Testis (tissue), 3 donors: Measurements from ENCODE around the gene NUB1. TPM values are rescaled to one million over a fixed set of nuclear protein-coding genes. Genes with fewer than 3 reads are reported as not detected.

Source experiments
- DNase-seq: peaks from one replicate; pipeline ENCODE4 v3.0.0-alpha.2; 2019
- H3K27ac ChIP-seq, 2 donors: fragments of 200-600 bp; sonication (generic); one replicate each; pipeline ENCODE4 v1.5.1; 2019
- H3K27me3 ChIP-seq: fragments of 200-600 bp; sonication (generic); one replicate; pipeline ENCODE4 v1.5.1; 2019
- H3K36me3 ChIP-seq: fragments of 200-600 bp; sonication (generic); one replicate; pipeline ENCODE4 v1.5.1; 2017; ENCODE audit warnings: low read depth; ENCODE audit errors: missing control alignments
- H3K4me1 ChIP-seq: fragments of 200-600 bp; sonication (generic); one replicate; pipeline ENCODE4 v1.5.1; 2019
- H3K4me3 ChIP-seq, 2 donors: fragments of 200-600 bp; sonication (generic); one replicate each; pipeline ENCODE4 v1.5.1; 2017 to 2019
- H3K9me3 ChIP-seq: fragments of 200-600 bp; sonication (generic); one replicate; pipeline ENCODE4 v1.5.1; 2017
- CTCF ChIP-seq, 3 experiments: fragments of 450-650 bp in 2 of 3; fragments of 200-600 bp in 1 of 3; sonication (generic) in 1 of 3; IDR thresholded peaks; one replicate each; pipeline ENCODE4 v1.5.1; 2016 to 2019; ENCODE audit warnings: antibody characterized with exemption in 3 of 3, mild to moderate bottlenecking in 2 of 3, moderate library complexity in 1 of 3
- POLR2A ChIP-seq: fragments of 450-650 bp; IDR thresholded peaks from one replicate; pipeline ENCODE4 v1.6.1; 2017; ENCODE audit warnings: antibody characterized with exemption, mild to moderate bottlenecking, moderate library complexity
- WGBS, 2 donors: methylation state at CpG; one replicate each; pipeline ENCODE4 v1.1.5; 2018; 5-methylcytosine and 5-hydroxymethylcytosine counted together
- intact Hi-C: fragments of 100-400 bp; cut with DNase I; formaldehyde crosslinking; loops from one replicate; pipeline ENCODE4 v1.15.1; 2023; ENCODE audit warnings: low total_unique reads
- polyA plus RNA-seq: library from polyadenylated mRNA; stranded (reverse); fragments of 350-450 nt; fragmentation: Illumina TruSeq; extraction: RNeasy Lipid Tissue Mini Kit (QIAGEN cat#74804); gene quantifications from one replicate; pipeline ENCODE4 v1.2.3, GENCODE V29; 2014; ENCODE audit warnings: low read depth, low replicate concordance; ENCODE audit not compliant: insufficient read depth
- total RNA-seq, 2 donors: library from RNA; depleted of rRNA; stranded (reverse); fragments of >200 nt; gene quantifications; one replicate each; pipeline ENCODE4 v1.2.3, GENCODE V29; 2016

The NUB1 gene
- total and polyA plus RNA-seq, 3 donors from 2014 or later, result 57.9 to 140 (median 59.6) TPM

- Histone ChIP-seq H3K9me3 (no peaks in the 10 kb centered on the region), H3K4me1 (peaks cover 8% of the 10 kb centered on the region), H3K27ac (no peak overlapping the region), H3K27me3 (no peaks in the 10 kb centered on the region), H3K36me3 (no peaks in the 10 kb centered on the region), H3K4me3 (no peak overlapping the region)
- 92% methylated on average over 14 to 21 of the region's 21 CpGs for WGBS, 2 donors
- DNase-seq, result no peak
- intact Hi-C loops, result no loop called here
- TF ChIP-seq POLR2A (no peak), CTCF (IDR thresholded peaks at IDR 0.05) (no peak)
Observed at GRCh38 chr7:151389096-151389767, 47.6 kb downstream of the NUB1 start.

- intact Hi-C loops, result no loop called here
- 93% methylated on average over 22 to 24 of the region's 24 CpGs for WGBS, 2 donors
- Histone ChIP-seq H3K36me3 (no peaks in the 10 kb centered on the region), H3K9me3 (no peaks in the 10 kb centered on the region), H3K27me3 (no peaks in the 10 kb centered on the region), H3K27ac (no peak overlapping the region), H3K4me3 (no peak overlapping the region), H3K4me1 (peaks cover 8% of the 10 kb centered on the region)
- TF ChIP-seq CTCF (IDR thresholded peaks at IDR 0.05) (no peak), POLR2A (no peak)
- DNase-seq, result no peak
Observed at GRCh38 chr7:151389768-151390597, 48.4 kb downstream of the NUB1 start.

GRCh38 chr7:151390598-151391357, 49.2 kb downstream of the NUB1 start:
- Histone ChIP-seq H3K4me3 (no peak overlapping the region), H3K4me1 (peaks cover 8% of the 10 kb centered on the region)
- WGBS, 2 donors, result 83 to 87% methylated on average over 24 to 25 of the region's 25 CpGs

GRCh38 chr7:151391358-151391730, 49.7 kb downstream of the NUB1 start:
- Histone ChIP-seq H3K4me1 (peaks cover 8% of the 10 kb centered on the region), H3K9me3 (no peaks in the 10 kb centered on the region), H3K27me3 (no peaks in the 10 kb centered on the region), H3K27ac (no peak overlapping the region), H3K36me3 (no peaks in the 10 kb centered on the region), H3K4me3 (no peak overlapping the region)
- no peak for DNase-seq
- intact Hi-C loops, result no loop called here
- TF ChIP-seq CTCF (IDR thresholded peaks at IDR 0.05) (no peak), POLR2A (no peak)
- WGBS, 2 donors, result 96 to 100% methylated on average over 9 of the region's 9 CpGs

More at GRCh38 chr7:151390598-151391357, 49.2 kb downstream of the NUB1 start:
- intact Hi-C loops, result no loop called here
- Histone ChIP-seq H3K27me3 (no peaks in the 10 kb centered on the region), H3K27ac (no peak overlapping the region), H3K36me3 (no peaks in the 10 kb centered on the region), H3K9me3 (no peaks in the 10 kb centered on the region)
- no peak for DNase-seq
- no peak for TF ChIP-seq CTCF (IDR thresholded peaks at IDR 0.05)
- TF ChIP-seq POLR2A, result no peak
